Retina (tissue), 1 donor: Measurements from ENCODE around the gene OSCP1.
A peak's percentile ranks its signal among the peaks of the same experiment; 100 is the strongest.
"Not testable (repeated sequence)": the region's sequence is repeated elsewhere in the genome, so short reads cannot be mapped to it uniquely, and the experiment has no call there.

Experiments used
- DNase-seq: peaks from one replicate; pipeline ENCODE4 v3.0.0-alpha.2; 2016

The OSCP1 gene

GRCh38 chr1:36450270-36450918 is at the start of gene OSCP1:
OSCP1 (minus strand) TSS chr1:36450451; CDS start chr1:36450369, 82 bp downstream.
- peak; percentile 99 for DNase-seq

GRCh38 chr1:36497207-36497606 is 47.0 kb upstream of the OSCP1 start:
- DNase-seq: no peak

GRCh38 chr1:36494971-36495370 is 44.7 kb upstream of the OSCP1 start:
- no peak for DNase-seq

GRCh38 chr1:36493524-36493923 is 43.3 kb upstream of the OSCP1 start:
- DNase-seq: no peak

GRCh38 chr1:36492491-36492890 is 42.2 kb upstream of the OSCP1 start:
- no peak for DNase-seq

GRCh38 chr1:36489258-36490051 is 39.2 kb upstream of the OSCP1 start:
- DNase-seq: not testable (repeated sequence)

GRCh38 chr1:36487906-36488305 is 37.7 kb upstream of the OSCP1 start:
- no peak for DNase-seq

GRCh38 chr1:36487336-36487725 is 37.1 kb upstream of the OSCP1 start:
- not testable (repeated sequence) for DNase-seq

GRCh38 chr1:36486439-36487335 is 36.4 kb upstream of the OSCP1 start:
- DNase-seq: no peak

GRCh38 chr1:36486093-36486438 is 35.8 kb upstream of the OSCP1 start:
- no peak for DNase-seq

GRCh38 chr1:36484099-36484498 is 33.8 kb upstream of the OSCP1 start:
- no peak for DNase-seq

- no peak for DNase-seq
These were observed 32.6 kb upstream of the OSCP1 start, which contains the start of gene CSF3R for GRCh38 chr1:36482724-36483388. CSF3R (minus strand) TSS chr1:36482913; CDS start chr1:36479496, 3,417 bp downstream.

- DNase-seq: no peak
These were observed 31.8 kb upstream of the OSCP1 start for GRCh38 chr1:36481771-36482723.

GRCh38 chr1:36481091-36481490 is 30.8 kb upstream of the OSCP1 start:
- no peak for DNase-seq

GRCh38 chr1:36480161-36480560 is 29.9 kb upstream of the OSCP1 start:
- no peak for DNase-seq

- DNase-seq: no peak
These were observed 29.3 kb upstream of the OSCP1 start for GRCh38 chr1:36479505-36480051.

GRCh38 chr1:36477615-36478014 is 27.4 kb upstream of the OSCP1 start:
- DNase-seq: not testable (repeated sequence)

GRCh38 chr1:36476945-36477344 is 26.7 kb upstream of the OSCP1 start:
- DNase-seq: no peak

- no peak for DNase-seq
These were observed 25.8 kb upstream of the OSCP1 start for GRCh38 chr1:36475910-36476604.

- no peak for DNase-seq
These were observed 25.1 kb upstream of the OSCP1 start for GRCh38 chr1:36475341-36475740.

GRCh38 chr1:36472656-36473055 is 22.4 kb upstream of the OSCP1 start:
- DNase-seq: no peak
